ENCODE data around the gene NPHP1. TPM values are rescaled to one million over a fixed set of nuclear protein-coding genes. Genes with fewer than 3 reads are reported as not detected.

Gene NPHP1
- total RNA-seq = 6.9 and 9.0 TPM in 2 replicates

DNA sequence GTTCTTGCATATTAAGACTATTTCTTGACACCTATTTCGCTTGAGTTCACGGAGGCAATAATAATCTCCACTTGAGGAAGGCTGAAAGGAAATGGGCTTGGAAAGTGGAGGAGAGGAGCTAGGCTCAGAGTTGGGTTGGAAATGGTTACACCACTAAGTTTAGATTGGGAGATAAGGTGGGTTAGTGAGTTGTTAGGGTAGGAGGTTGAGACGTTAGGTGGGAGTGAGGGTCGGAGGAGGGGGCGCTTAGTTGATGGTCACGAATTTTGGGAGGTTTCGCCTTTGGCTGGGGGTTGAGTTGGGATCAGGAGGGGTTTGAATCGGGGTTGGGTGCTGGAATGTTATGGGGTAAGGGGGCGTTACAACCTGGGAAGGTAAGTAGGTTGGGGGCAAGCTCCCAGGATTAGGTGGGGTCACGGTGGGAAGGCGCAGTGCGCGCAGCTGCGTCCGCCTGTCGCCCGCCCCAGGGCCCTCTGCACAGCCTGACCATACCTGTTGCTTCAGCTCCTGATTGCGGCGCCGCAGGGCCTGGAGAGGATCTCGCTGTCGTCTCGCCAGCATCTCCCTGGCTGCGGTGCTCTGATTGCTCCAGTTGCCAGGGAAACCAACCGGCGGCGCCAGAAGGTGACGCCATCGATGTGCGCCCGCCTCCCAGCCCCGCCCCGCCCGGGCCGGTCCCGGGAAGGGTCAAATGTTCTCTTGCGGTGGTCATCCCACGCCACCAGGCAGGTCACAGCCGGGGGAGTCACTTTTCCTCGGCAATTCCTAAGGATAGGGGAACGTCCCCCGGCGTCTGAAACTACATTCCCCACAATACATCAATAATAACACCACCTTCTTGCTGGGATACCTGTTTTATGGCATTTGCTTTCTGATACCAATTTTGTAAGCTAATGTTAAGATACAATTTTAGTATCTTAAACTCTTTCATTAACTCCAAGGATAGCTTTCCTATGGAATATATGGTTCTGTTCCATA, at the start of gene NPHP1:
Gene NPHP1, minus strand, starts transcription at position 606 of the 978 bp plus-strand sequence. Its CDS starts 45 bp downstream, at position 561.

DNA sequence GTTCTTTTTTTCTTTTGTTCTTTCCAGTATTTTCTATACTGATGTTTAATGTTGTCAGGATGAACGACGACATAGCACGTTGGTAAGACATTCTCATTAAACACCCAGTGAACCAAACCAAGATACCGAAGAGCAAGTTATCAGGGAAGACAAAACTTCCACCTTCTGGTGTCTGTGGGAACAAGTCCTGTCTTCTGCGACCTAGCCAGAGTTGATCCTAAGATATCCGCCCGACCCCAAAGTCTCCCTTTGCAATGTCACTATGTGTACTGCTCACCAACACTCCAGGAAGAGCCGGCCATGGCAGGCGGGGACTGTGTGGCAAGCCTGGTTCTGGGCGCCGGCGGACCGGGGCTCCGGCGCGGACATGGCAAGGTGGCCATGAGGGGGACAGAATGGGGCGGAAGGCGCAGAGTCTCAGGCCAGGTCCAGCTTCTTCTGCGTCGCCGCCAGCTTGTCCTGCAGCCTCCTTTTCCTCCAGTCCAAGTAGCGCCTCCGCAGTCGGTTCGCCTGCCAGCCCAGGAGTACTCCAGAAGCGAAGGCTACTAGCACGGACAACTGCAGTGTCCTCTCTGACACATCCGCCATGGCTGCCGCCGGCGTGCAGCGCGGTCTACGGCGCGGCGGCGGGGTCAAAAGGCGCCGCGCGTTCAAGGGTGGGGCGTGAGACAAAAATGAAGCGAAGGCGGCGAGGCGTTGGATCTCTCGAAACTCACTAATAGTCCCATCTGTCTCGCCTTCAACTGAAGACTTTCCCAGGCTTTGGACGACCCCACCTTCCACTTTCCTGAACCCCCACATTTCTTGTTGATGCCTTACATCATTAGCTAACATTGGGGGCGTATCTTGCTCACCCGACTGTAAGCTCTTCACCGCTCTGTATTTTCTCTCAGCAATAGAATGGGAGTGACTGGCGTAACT, 7.4 kb upstream of the NPHP1 start, which contains the start of gene MTLN:
Gene MTLN, minus strand, starts transcription at position 610 of the 921 bp plus-strand sequence. Its CDS starts 22 bp downstream, at position 588.

DNA sequence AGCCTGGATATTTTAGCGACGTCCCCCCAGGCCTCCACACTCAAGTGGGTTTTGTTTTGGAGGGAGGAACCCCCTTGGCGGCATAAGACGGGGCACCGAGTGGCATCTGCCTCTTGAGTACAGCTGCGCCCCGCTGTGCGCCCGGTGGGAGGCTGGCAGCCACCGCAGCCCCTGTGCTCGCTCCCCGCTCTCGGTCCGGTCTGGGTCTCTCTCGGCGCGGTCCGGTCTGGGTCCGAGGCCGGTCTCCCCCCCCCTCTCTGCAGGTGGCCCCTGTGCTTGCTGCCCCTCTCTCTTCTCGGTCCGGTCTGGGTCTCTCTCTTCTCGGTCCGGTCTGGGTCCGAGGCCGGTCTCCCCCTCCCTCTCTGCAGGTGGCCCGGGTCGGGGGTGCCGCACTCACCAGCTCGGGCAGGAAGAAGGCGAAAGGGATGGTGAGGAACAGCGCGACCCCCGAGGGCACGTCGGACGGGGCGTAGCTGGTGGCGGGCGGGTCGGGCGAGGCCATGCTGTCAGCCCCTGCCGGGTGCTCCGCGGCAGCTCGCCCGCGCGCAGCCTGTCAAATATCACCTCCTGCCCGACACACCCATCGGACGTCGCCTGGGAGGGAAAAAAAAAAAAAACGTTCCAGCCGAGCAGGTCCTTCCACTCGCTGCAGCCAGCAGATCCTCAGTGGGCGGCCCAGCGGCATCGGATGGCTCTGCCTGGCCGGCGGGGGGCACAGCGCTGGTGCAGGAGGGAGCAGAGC, 89.4 kb downstream of the NPHP1 start, which contains the start of gene MALL:
Gene MALL, minus strand, starts transcription at position 532 of the 742 bp plus-strand sequence. Its CDS starts 30 bp downstream, at position 502.

Other genes starting within 250 kb of the NPHP1 start
- 12.3 and 44.5 TPM in 2 replicates for gene MALL, start 89.2 kb downstream of the NPHP1 start, total RNA-seq
- 46.4 and 103 TPM in 2 replicates for gene MTLN, start 7.5 kb upstream of the NPHP1 start, total RNA-seq